ENCODE measurements around the gene KLK5. TPM values are rescaled to one million over a fixed set of nuclear protein-coding genes. Genes with fewer than 3 reads are reported as not detected.

The KLK5 gene
- total RNA-seq, 1 donor from 2014 or later, result not detected

- Mint-ChIP-seq H3K36me3 (no peaks in the 10 kb centered on the region), H3K9me3 (peaks cover 2% of the 10 kb centered on the region), H3K27ac (no peak overlapping the region), H3K27me3 (ENCODE audit: insufficient read depth, low read depth) (peaks cover 10% of the 10 kb centered on the region), H3K4me1 (peaks cover 25% of the 10 kb centered on the region), H3K4me3 (no peak overlapping the region)
- Histone ChIP-seq H3K4me3 (no peak overlapping the region), H3K9me3 (ENCODE audit: low read depth) (no peaks in the 10 kb centered on the region), H3K27me3 (peaks cover 21% of the 10 kb centered on the region), H3K4me1 (peaks cover 3% of the 10 kb centered on the region), H2AFZ (replicated peaks) (no peak overlapping the region), H3K4me2 (no peak overlapping the region), H4K20me1 (ENCODE audit: low read depth) (no peaks in the 10 kb centered on the region), H3K9ac (no peak overlapping the region), H3K79me2 (ENCODE audit: low read depth) (no peaks in the 10 kb centered on the region), H3K36me3 (no peaks in the 10 kb centered on the region), H3K27ac (no peak overlapping the region), H3F3A (ENCODE audit: low read depth) (no peaks in the 10 kb centered on the region)
- no peak for DNase-seq (ENCODE audit: low spot score)
- TF ChIP-seq EZH2phosphoT487 (IDR thresholded peaks at IDR 0.05), result no peak
- no peak for TF ChIP-seq EZH2 (IDR thresholded peaks at IDR 0.05)
- TF ChIP-seq, protein P1, sequence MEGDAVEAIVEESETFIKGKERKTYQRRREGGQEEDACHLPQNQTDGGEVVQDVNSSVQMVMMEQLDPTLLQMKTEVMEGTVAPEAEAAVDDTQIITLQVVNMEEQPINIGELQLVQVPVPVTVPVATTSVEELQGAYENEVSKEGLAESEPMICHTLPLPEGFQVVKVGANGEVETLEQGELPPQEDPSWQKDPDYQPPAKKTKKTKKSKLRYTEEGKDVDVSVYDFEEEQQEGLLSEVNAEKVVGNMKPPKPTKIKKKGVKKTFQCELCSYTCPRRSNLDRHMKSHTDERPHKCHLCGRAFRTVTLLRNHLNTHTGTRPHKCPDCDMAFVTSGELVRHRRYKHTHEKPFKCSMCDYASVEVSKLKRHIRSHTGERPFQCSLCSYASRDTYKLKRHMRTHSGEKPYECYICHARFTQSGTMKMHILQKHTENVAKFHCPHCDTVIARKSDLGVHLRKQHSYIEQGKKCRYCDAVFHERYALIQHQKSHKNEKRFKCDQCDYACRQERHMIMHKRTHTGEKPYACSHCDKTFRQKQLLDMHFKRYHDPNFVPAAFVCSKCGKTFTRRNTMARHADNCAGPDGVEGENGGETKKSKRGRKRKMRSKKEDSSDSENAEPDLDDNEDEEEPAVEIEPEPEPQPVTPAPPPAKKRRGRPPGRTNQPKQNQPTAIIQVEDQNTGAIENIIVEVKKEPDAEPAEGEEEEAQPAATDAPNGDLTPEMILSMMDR (IDR thresholded peaks at IDR 0.05), result no peak
Measured at GRCh38 chr19:50979758-50980157, 26.9 kb upstream of the KLK5 start.

DNA sequence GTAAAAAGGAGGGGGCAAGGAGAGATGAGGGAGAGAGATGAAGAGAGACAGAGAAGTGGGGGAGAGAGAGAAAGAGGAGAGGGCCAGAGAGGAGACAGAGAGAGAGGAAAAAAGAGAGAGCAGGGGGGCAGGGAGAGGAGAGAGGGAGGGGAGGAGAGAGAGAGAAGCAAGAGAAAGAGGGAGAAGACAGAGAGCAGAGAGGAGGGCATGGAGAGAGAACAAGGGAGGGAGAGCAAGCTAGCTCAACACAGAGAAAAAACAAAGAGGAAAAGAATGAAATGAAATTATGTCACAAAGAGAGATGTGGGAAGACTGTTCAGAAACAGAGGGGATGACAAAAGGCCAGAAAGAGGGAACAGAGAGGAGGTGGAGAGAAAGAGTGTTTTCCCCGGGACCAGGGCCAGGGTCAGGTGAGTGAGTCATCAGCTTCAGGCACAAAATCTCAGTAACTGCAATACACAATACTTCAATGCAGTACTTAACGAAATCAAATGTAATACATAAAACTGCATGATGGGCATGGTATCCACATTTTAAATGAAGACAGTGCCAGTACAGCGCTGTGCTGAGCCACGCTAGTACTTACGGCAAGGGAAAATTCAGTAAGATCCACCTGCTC is 26.0 kb upstream of the KLK5 start:
- TF ChIP-seq EZH2phosphoT487 (IDR thresholded peaks at IDR 0.05), result no peak
- TF ChIP-seq, protein P1 (IDR thresholded peaks at IDR 0.05), result no peak
- TF ChIP-seq EZH2 (IDR thresholded peaks at IDR 0.05), result no peak
- Histone ChIP-seq H2AFZ (replicated peaks) (no peak overlapping the region), H3K4me3 (no peak overlapping the region), H3K9me3 (ENCODE audit: low read depth) (no peaks in the 10 kb centered on the region), H3K27me3 (peaks cover 12% of the 10 kb centered on the region), H3K4me2 (no peak overlapping the region), H4K20me1 (ENCODE audit: low read depth) (no peaks in the 10 kb centered on the region), H3K27ac (no peak overlapping the region), H3K79me2 (ENCODE audit: low read depth) (no peaks in the 10 kb centered on the region), H3K4me1 (peaks cover 3% of the 10 kb centered on the region), H3K36me3 (no peaks in the 10 kb centered on the region), H3K9ac (no peak overlapping the region), H3F3A (ENCODE audit: low read depth) (peaks cover 7% of the 10 kb centered on the region)
- no peak overlapping the region for H3K4me3 Mint-ChIP-seq
- H3K4me1 Mint-ChIP-seq, result peaks cover 30% of the 10 kb centered on the region
- no peaks in the 10 kb centered on the region for H3K36me3 Mint-ChIP-seq
- no peak for DNase-seq (ENCODE audit: low spot score)
- no peak overlapping the region for H3K27ac Mint-ChIP-seq
- H3K27me3 Mint-ChIP-seq (ENCODE audit: insufficient read depth, low read depth), result peaks cover 9% of the 10 kb centered on the region
- H3K9me3 Mint-ChIP-seq, result peaks cover 2% of the 10 kb centered on the region

DNA sequence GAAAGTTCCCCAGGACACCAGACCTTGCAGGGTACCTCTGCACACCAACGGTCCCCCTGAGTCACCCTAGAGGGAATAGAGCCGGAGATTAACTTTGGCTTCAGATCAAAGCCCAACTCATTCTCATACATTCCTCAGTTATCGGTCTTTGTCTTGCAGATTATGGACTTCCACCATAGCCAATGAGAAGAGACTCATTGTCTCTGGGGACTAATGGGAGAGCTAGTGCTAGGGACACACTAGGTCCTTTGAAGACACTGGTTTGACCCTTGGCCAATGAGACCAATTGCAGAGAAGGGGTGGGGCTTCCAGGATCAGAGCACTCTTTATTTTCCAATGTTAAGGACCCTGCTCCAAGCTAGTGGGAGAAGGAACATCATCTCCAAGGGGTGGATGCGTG is 24.8 kb upstream of the KLK5 start:
- H3K79me2 ChIP-seq (ENCODE audit: low read depth), result no peaks in the 10 kb centered on the region
- H3K27me3 ChIP-seq, result peaks cover 6% of the 10 kb centered on the region
- H3K27ac Mint-ChIP-seq, result peak overlapping the region; percentile 21
- peaks cover 30% of the 10 kb centered on the region for H3K4me1 Mint-ChIP-seq
- TF ChIP-seq EZH2 (IDR thresholded peaks at IDR 0.05), result no peak
- no peak overlapping the region for H2AFZ ChIP-seq (replicated peaks)
- H3K9me3 ChIP-seq (ENCODE audit: low read depth), result no peaks in the 10 kb centered on the region
- no peak for DNase-seq (ENCODE audit: low spot score)
- peaks cover 17% of the 10 kb centered on the region for H3K27me3 Mint-ChIP-seq (ENCODE audit: insufficient read depth, low read depth)
- H3K4me2 ChIP-seq, result no peak overlapping the region
- H3K4me1 ChIP-seq, result peaks cover 3% of the 10 kb centered on the region
- no peak overlapping the region for H3K4me3 ChIP-seq
- no peaks in the 10 kb centered on the region for H4K20me1 ChIP-seq (ENCODE audit: low read depth)
- H3K36me3 ChIP-seq, result no peaks in the 10 kb centered on the region
- peaks cover 7% of the 10 kb centered on the region for H3F3A ChIP-seq (ENCODE audit: low read depth)
- H3K9ac ChIP-seq, result no peak overlapping the region
- H3K36me3 Mint-ChIP-seq, result no peaks in the 10 kb centered on the region
- H3K27ac ChIP-seq, result no peak overlapping the region
- H3K9me3 Mint-ChIP-seq, result peaks cover 2% of the 10 kb centered on the region
- no peak overlapping the region for H3K4me3 Mint-ChIP-seq

DNA sequence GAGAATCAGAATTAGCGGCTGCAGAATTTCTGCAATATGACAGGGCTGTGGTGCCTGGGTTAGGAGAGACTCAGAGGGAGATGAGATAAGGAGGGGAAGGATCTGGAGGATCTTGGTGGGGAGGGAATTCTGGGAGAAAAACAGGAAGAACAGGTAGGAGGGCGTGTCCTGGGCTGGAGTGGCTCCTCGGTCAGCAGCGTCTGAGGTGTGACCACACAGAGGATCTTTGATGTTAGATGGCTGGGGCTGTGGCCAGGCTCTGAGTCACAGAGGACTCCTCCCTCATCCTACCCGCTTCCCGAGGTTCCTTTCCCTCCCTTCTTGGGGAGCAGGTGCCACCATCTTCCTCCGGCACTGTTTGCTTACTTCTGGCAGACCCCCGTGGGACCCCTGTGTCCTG is 22.9 kb upstream of the KLK5 start:
- Histone ChIP-seq H3K4me1 (peaks cover 3% of the 10 kb centered on the region), H3K4me2 (no peak overlapping the region), H3K9me3 (ENCODE audit: low read depth) (no peaks in the 10 kb centered on the region), H3K27ac (no peak overlapping the region), H3K27me3 (peaks cover under 1% of the 10 kb centered on the region), H3K36me3 (no peaks in the 10 kb centered on the region), H3F3A (ENCODE audit: low read depth) (peaks cover 7% of the 10 kb centered on the region), H4K20me1 (ENCODE audit: low read depth) (no peaks in the 10 kb centered on the region), H3K79me2 (ENCODE audit: low read depth) (no peaks in the 10 kb centered on the region), H3K9ac (no peak overlapping the region), H3K4me3 (no peak overlapping the region), H2AFZ (replicated peaks) (no peak overlapping the region)
- Mint-ChIP-seq H3K27ac (no peak overlapping the region), H3K4me1 (peaks cover 30% of the 10 kb centered on the region), H3K9me3 (peaks cover 2% of the 10 kb centered on the region), H3K4me3 (no peak overlapping the region), H3K36me3 (no peaks in the 10 kb centered on the region), H3K27me3 (ENCODE audit: insufficient read depth, low read depth) (peaks cover 16% of the 10 kb centered on the region)
- DNase-seq (ENCODE audit: low spot score), result no peak
- no peak for TF ChIP-seq EZH2 (IDR thresholded peaks at IDR 0.05)
- TF ChIP-seq EZH2phosphoT487 (IDR thresholded peaks at IDR 0.05), result no peak
- TF ChIP-seq, protein P1 (IDR thresholded peaks at IDR 0.05), result no peak
